Ecto neural progenitor cell (in vitro differentiated cells): ENCODE data around the gene PSMB5.

Source experiments
- DNase-seq: peaks from one replicate; pipeline ENCODE4 v3.0.0-alpha.2; 2018; ENCODE audit warnings: low spot score

PSMB5 gene

DNA sequence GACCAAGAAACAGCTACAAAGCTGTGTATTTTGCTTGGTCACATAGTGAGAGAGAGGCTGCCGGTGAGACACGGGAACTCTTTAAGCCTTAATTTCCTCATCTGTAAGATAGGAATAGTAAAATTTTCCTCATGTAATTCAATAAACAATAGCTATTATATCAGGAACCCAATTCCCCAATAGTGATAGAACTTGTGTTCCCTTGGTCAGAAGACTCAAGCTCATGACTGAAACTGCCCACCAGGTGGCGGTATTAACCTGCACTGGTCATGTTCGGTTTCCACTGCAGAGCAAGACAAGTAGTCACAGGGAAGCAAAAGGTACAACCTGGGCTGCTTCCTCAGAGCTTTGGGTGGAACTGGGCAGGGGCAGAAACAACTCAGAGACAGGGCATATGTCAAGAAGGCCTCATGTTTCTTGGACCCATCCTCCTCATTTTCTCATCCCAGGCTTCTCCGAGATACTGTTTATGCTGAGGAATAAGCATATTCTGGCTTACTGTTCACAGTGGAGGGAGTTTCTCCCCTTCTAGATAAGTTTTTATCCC is 48.1 kb downstream of the PSMB5 start:
- DNase-seq = peak; percentile 86

DNA sequence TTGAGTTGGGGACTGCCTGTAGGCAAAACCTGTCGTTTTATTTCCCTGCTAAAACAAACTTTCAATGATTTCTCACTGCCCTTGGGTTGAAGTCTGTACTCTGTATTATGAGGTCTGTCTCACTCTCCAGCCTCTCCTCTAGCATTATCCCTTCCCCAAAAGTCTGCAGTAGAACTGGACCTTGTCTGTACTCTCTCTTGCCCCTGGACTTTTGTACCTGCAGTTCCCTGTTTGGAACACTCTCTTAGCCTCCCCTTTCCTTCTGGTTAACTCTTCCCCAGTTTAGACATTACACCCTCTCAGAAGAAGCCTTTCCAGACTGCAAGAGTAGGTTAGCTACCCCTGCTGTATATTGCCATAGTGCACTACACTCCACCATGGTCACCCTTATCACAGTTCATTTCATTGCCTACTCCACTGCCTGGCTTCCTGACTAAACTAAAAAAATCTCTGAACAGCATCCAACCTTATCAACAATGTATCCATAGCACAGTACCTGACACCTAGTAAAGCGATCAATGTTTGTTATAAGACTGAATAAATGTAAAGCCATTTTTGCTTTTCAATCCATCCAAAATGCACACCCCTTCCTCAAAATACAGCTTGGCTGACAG is 48.7 kb downstream of the PSMB5 start:
- no peak for DNase-seq

DNA sequence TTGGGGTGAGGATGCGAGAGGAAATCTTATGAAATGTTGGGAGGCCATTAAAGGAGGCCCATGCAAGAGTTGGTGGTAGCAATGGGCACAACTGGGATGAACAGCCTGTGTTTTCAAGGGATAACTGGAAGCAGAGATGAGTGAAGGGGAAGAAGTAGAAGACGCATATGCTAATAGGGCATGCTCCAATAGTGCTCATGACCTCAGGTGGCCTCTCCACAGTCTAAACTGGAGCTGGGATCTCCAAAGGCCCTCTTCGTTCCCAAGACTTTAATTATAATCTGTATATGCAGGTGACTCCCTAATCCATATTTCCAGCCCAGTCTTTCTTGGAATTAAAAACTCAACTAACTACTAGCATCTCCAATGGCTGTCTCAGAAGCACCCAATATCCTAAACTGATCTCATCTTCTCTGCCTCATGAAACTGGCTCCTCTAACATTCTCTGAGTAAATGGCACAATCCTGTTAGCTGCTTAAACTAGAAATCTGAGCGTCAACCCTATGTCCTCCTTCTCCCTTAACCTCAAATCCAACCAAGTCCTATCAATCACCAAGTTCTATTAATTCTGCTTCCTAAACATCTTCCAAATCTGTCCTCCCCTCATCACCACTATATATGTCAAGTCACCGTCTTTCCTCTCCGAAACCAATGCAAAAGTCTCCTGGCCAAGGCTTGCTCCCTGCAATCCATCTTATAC is 49.6 kb downstream of the PSMB5 start:
- no peak for DNase-seq

DNA sequence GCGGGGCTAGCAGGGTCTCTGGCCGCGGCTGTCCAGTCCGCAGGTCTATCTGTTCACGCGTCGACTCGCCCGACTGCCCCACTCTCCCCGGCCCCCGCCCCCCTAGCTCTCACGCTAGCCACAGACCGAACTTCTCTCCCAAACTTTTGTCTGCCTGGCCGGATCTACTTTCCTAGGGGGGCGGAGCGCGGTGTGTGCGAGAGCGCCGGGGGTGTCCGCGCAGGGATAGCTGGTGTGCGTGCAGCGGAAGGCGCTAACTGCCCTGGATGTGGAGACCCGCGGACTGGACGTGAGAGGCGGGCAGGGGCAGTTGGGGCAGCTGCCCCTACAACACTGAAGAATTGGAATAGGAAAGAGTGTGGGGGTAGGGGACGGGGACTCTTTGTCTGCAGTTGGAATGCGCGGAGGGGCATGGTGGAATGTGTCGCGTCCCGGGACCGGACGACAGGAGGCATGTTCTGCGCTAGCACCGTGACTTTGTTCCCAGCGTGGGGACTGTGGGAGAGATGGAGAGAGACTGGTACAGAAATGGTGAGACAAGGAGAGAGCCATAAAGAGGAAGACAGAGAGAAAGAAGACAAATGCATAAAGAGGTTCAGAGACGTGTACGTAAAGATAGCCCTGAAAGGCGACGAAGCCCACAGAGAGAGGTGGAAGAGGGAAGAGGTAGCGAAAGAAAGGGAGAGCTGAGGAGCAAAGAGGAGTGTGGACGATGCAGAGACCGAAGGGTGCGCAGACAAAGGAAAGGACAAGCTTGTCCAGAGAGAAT is 52.0 kb downstream of the PSMB5 start, which contains the start of gene AJUBA:
TSS of gene AJUBA (minus strand) at position 75 of the 769 bp plus-strand sequence. CDS start 285 bp downstream, outside the sequence.
- peak; percentile 93 for DNase-seq

DNA sequence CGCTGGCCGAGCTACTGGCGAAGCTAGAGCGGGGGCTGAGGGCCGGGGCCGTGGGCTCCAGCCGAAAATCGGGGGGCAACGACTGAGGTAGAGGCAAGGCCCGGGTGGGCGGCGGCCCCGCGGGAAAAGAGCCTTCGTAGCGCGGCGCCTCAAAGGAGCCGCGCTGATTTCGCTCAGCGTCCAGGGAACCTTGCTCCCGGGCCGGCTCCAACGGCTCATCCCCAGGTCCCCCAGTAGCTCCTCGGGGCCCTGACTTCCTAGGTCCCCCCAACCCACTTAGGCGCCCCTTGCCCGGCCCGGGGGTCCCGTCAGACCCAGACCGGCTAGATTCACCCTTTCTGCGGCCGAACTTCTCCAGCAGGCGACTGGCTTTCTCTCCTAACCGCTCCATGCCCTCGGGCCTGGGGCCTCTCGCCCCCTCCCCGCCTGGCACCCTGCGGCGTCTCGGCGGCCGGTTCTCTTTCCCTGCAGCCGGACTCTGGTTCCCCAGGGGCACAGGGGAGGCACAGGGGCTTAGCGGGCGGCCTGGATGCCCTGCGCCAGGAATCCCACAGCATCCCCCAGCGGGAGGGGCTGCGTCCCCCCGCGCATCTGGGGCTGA is 52.7 kb downstream of the PSMB5 start:
- DNase-seq = no peak

DNA sequence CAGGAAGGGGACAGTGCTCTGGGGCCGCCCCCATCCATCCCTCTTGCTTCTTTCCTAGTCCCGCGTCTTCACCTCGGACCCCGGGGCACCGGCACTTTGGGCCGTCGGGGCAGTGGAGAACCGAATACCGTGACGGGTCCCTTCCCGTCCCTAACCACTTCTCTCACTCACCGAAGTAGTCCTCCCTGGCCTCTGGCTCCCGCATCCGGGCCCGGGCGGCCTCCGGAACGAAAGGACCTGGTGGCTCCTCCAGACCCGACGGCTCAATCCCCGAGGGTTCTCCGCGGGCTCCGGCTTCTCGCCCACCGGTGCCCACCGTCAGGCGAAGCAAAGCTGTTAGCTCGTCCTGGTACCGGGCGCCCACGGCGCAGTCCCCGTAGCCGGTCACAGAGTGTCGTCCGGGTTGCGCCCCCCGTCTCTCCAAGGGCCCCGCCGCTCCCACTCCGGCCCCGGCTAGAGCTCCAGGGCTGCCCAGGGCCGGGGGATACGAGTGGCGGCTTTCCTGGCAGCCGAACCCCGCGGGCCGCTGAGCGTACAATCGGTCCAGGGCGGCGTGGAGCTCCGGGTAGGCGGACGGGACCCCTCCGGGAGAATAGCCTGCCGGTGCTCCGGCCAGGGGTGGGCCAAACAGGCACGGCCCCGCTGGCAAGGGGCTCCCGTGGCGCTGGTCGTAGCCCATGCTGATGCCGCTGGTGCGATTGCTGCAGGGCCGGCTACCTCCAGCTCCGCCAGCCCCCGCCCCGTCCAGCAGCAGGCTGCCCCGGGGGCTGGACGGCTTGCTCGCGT is 53.4 kb downstream of the PSMB5 start:
- DNase-seq = peak; percentile 68

DNA sequence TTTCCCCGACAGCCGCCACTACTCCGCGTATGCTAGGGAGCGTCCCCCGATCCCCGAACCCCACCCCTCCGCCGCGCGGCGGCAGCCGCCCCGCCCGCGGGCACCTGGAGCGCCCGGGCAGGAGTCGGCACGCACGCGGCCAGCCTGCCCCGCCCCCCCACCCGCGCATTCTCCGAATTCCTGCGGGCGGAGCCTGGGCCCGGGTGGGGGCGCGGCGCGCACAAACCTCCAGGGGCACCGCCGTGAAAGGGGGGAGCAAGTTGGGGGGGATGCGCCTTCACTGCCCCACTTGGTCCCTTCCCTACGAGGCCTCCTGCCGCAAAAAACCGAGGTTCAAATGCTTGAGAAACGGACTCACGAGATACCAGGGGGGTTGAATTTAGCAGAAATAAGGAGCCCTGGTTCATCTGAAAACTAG is 54.0 kb downstream of the PSMB5 start:
- peak; percentile 84 for DNase-seq

DNA sequence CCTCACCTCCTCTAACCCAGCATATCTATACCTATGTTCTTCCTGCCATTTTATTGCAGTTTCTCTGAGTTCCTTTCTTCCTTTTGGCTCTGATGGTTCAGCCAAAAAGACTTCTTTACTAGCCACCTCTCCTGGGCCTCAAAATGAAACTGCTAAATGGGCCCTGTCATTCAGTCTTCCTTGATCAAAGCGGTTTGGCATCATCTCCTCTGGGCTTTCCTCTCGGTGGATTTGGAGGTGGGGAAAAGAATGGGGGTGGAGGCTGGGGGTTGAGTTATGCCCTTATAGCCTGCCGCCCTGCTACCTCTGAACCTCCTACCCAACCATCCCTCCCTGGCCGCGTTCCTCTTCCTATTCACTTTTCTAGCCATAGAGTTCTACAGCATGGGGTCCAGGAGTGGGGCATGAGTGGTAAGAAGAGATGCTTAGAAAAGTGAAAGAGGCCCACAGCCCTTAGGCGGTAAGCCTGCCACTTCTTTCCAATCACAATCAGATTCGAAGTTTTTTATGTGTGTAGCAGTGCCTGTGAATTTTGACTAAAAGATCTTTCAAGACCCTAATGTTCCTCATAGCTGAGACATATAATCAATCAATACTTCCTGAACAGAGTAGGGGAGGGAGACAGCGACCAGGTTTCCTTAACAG is 54.8 kb downstream of the PSMB5 start:
- DNase-seq = no peak

DNA sequence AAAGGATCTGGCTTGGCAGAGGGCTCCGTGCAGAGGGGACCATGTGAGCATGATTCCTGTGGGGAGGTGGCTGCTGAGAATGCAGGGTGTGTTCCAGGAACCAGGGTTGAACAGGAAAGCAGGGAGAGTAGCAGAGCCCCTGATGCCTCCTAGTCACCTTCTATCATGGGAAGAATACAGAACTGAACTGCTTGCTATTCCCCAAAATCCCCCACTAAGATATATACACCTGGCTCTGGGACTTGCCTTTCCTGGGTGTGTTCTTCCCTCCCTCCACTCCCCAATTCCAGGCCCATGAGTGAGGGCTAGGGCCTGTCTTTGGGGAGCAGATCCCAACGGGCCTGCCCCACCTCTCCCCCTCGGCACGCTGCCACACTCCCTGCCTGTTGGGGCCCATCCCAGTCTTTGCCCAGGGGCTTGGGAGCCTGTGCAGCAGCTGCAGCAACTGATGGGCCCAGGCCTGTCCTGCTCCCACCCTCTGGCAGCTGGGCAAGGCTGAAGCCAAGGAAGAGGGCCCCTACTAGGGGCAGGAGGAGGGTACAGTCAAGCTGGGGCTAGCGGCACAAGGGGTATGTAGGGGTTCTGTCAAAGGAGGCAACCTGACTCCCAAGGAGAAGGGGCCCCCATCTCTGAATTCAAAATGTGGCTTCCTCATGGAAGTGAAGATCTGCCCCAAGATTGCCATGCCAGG is 55.6 kb downstream of the PSMB5 start:
- DNase-seq = no peak

DNA sequence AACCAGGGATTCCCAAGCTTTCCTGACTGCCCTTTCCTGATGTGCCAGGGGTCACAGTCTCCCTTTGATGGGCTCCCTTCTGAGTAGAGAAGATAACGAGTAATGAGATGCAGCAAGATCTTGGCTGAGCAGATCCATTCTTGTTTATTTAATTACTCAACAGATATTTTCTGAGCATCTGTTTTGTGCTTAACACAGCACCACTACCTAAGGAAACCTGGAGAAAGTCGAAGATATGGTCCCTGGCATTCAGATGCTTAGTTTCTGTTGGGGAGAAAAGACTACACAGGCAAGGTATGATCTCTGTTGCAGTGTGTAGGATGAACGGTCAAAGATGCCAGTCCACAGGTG is 56.2 kb downstream of the PSMB5 start:
- no peak for DNase-seq

DNA sequence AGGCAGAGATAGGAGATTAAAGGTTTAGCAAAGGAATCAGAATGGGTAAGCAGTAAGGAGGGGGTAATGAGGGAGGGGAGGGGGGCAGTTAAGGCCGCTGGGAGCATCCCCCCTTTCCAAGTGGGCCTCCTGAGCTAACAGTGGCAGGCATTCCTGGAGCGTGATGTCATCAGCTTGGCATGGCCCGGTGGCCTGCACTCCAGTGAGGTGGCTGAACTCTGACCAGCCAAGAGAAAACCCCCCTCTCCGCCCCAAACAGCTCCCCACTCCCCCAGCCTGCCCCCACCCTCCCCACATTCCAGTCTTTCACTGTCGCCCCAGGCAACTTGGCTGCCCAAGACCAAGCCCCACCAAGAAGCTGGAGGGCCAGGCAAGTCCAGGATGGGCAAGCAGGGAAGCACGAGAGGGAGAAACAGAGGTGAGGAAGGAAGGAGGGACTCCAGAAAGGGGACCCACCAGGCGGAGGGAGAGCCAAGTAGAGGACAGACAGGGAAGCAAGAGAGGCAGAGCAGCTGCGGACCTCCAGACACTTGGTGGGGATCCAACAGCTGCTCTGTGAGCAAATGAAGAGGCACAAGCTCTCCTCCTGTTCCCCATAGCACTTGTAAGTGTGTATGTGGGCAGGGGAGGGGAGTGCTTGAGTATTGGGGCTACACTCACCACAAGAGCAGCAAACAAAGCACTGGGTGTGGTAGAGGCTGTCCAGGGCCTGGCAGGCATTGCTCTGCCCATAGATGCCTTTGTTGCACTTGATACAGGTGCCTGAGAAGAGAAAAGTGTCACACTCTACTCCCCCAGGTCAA is 56.8 kb downstream of the PSMB5 start:
- DNase-seq = peak; percentile 93

DNA sequence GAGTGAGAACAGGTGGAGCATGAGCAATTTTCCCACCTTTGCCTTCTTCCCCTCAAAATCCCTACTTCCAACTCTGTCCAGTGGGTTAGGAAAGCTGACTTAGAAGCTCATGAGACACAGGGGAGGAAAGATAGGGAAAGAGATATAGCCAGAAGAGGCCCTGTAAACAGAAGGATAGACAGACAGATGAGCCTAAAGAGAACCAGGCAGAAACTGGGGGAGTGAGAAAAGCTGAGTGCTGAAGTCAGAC is 57.3 kb downstream of the PSMB5 start:
- DNase-seq = no peak

DNA sequence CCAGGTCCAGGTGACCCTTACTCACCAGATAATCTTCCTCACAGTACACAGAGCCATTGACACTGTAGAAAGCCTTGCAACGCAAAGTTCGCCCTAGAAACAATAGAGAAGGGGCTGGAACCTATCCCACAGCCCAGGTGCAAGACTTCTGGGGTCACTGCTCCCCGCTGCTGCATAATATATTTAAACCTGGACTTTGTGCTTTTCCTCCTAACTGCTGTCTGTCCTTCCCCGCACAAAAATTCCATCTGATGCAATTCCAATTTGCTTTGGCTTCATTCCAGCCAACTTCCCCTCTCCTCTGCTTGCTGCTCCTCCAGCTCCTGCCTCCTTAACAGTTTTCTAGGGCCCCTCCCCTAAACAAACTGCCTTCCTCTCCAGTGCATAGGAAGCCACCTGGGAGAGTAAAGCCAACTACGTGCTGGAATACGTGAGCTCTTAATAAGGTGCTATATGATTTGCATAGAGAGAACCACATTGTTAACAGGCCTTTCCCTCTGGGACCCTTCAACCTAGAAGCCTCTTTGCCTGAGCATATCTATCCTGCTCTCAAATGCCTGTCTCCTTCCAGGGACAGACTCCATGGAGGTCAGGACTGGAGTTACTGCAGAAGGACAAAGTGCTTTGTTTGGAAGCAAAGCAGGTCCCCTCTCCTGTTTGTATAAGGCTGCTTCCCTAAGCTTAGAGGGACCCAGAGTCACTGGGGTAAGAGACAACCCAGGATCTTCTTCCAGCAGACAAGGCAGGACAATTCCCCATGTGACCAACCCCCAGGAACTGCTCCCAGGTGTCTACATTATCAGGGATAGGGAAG is 57.9 kb downstream of the PSMB5 start:
- no peak for DNase-seq
